Natural killer cell (primary cell): ENCODE measurements around the gene LRP1B. TPM values are rescaled to one million over a fixed set of nuclear protein-coding genes. Genes with fewer than 3 reads are reported as not detected.

Experiments
- ATAC-seq, 3 donors: fragments of 150-1000 bp in 2 of 3; fragments of 200-7000 bp in 1 of 3; cut with Tn5 transposase; 1 replicate in 1 of 3; 2 replicates in 2 of 3; pipeline ENCODE4 v1.10.0; 2021; ENCODE audit warnings: mild to moderate bottlenecking in 2 of 3, moderate library complexity in 2 of 3
- DNase-seq, 2 donors: peaks; one replicate each; pipeline versions ENCODE4 v3.0.0 to v3.0.0-alpha.2; 2013 to 2021; ENCODE audit warnings: mixed read lengths in 1 of 2
- H3K27ac ChIP-seq: one replicate; pipeline ENCODE4 v1.5.1; 2013; ENCODE audit warnings: mild to moderate bottlenecking, low read length
- H3K27me3 ChIP-seq: one replicate; pipeline ENCODE4 v1.6.1; 2013; ENCODE audit warnings: low read length; ENCODE audit not compliant: control insufficient read depth, insufficient read depth
- H3K36me3 ChIP-seq: one replicate; pipeline ENCODE4 v1.6.1; 2013; ENCODE audit warnings: low read length; ENCODE audit not compliant: control insufficient read depth, insufficient read depth
- H3K4me1 ChIP-seq: one replicate; pipeline ENCODE4 v1.6.1; 2013; ENCODE audit warnings: low read length; ENCODE audit not compliant: control insufficient read depth, insufficient read depth
- H3K4me3 ChIP-seq: one replicate; pipeline ENCODE4 v1.5.1; 2013; ENCODE audit warnings: low read length
- H3K9me3 ChIP-seq: one replicate; pipeline ENCODE4 v1.6.1; 2013; ENCODE audit warnings: low read length; ENCODE audit not compliant: control insufficient read depth, insufficient read depth
- H3K27ac Mint-ChIP-seq, 2 donors: one replicate each; pipeline ENCODE4 v1.8.0; 2022; ENCODE audit warnings: mild to moderate bottlenecking in 2 of 2, mixed read lengths in 2 of 2, moderate library complexity in 1 of 2
- H3K27me3 Mint-ChIP-seq, 2 donors: one replicate each; pipeline ENCODE4 v1.8.0; 2022; ENCODE audit warnings: low read depth in 2 of 2, mixed read lengths in 2 of 2
- H3K36me3 Mint-ChIP-seq: one replicate; pipeline ENCODE4 v1.8.0; 2022; ENCODE audit warnings: mixed read lengths
- H3K4me1 Mint-ChIP-seq, 2 donors: one replicate each; pipeline ENCODE4 v1.8.0; 2022; ENCODE audit warnings: mixed read lengths in 2 of 2
- H3K4me3 Mint-ChIP-seq: one replicate; pipeline ENCODE4 v1.8.0; 2022; ENCODE audit warnings: mild to moderate bottlenecking, moderate library complexity, mixed read lengths
- H3K9me3 Mint-ChIP-seq, 2 donors: one replicate each; pipeline ENCODE4 v1.8.0; 2022; ENCODE audit warnings: mixed read lengths in 2 of 2
- CTCF ChIP-seq: fragments of 200-600 bp; IDR thresholded peaks from one replicate; pipeline ENCODE4 v1.8.0; 2022; ENCODE audit warnings: antibody characterized with exemption
- WGBS: methylation state at CpG from one replicate; pipeline ENCODE4 v1.1.7; 2013; ENCODE audit warnings: missing lambda C conversion rate; ENCODE audit not compliant: insufficient coverage; 5-methylcytosine and 5-hydroxymethylcytosine counted together
- intact Hi-C: fragments of 100-400 bp; cut with micrococcal nuclease; formaldehyde crosslinking; loops from one replicate; pipeline ENCODE4 v1.14.2; 2022
- total RNA-seq, 4 donors: library from RNA; stranded (reverse); fragments of 120-200 nt in 1 of 4; gene quantifications; one replicate each; pipeline versions ENCODE4 v1.2.3 to v1.2.4, GENCODE V29; 2013 to 2022

The LRP1B gene
- total RNA-seq, 3 donors from 2014 or later (not counting 1 experiment from before 2014, with no cell fraction given): 0.05 TPM; not detected in 2

DNA sequence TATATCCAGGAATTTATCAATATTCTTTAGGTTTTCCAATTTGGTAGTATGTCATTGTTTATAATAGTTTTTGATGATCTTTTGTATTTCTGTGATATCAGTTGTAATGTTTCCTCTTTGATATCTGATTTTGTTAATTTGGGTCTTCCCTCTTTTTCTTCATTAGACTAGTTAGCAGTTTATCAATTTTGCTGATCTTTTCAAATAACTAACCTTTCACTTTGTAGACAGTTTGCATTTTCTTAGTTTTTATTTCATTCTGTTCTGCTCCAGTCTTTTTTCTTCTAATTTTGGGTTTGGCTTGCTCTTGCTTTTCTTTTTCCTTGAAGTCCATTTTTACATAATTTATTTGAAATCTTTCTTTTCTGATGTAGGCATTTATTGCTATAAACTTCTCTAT, 824.4 kb downstream of the LRP1B start:
- ATAC-seq (no peak), DNase-seq (no peak)
- Mint-ChIP-seq H3K27me3 (no peaks in the 10 kb centered on the region), H3K4me1 (no peaks in the 10 kb centered on the region), H3K27ac (no peak overlapping the region), H3K36me3 (peaks cover 13% of the 10 kb centered on the region), H3K4me3 (no peak overlapping the region), H3K9me3 (peaks cover 13 to 14% of the 10 kb centered on the region in 2 donors)
- Histone ChIP-seq H3K4me3 (no peak overlapping the region), H3K27ac (no peak overlapping the region), H3K36me3 (no peaks in the 10 kb centered on the region), H3K9me3 (no peaks in the 10 kb centered on the region), H3K4me1 (no peaks in the 10 kb centered on the region), H3K27me3 (no peaks in the 10 kb centered on the region)
- no peak for TF ChIP-seq CTCF
- intact Hi-C loops: no loop called here

DNA sequence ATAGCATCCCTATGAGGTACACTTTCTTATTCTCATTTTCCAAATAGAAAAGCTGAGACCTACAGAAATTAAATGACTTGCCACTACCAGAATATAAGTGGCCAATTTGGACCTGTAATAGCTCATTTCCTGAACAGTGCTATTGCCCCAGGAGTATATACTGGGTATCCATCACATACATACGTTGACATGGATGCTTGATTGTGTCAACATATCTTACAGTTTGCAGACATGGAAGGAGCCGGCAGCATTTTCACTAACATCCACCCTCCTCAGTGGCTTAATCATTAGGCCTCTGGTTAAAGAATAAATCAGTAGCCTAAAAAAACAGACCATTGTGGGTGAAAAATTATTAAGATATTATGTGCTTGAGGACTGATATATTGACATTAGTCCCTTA, 829.3 kb downstream of the LRP1B start:
- Mint-ChIP-seq H3K36me3 (peaks cover 12% of the 10 kb centered on the region), H3K4me1 (no peaks in the 10 kb centered on the region), H3K9me3 (peaks cover 2 to 5% of the 10 kb centered on the region in 2 donors), H3K27me3 (no peaks in the 10 kb centered on the region), H3K27ac (no peak overlapping the region), H3K4me3 (no peak overlapping the region)
- H3K27ac ChIP-seq: no peak overlapping the region
- peaks cover 3% of the 10 kb centered on the region for H3K9me3 ChIP-seq
- TF ChIP-seq CTCF: no peak
- H3K27me3 ChIP-seq: no peaks in the 10 kb centered on the region
- ATAC-seq (no peak), DNase-seq (no peak)
- H3K36me3 ChIP-seq: no peaks in the 10 kb centered on the region
- H3K4me1 ChIP-seq: no peaks in the 10 kb centered on the region
- intact Hi-C loops: no loop called here
- no peak overlapping the region for H3K4me3 ChIP-seq
- WGBS: 93% methylated on average over 2 of the region's 2 CpGs

- H3K36me3 Mint-ChIP-seq: no peaks in the 10 kb centered on the region
- Histone ChIP-seq H3K27me3 (no peaks in the 10 kb centered on the region), H3K9me3 (no peaks in the 10 kb centered on the region), H3K36me3 (no peaks in the 10 kb centered on the region), H3K4me1 (no peaks in the 10 kb centered on the region), H3K27ac (no peak overlapping the region), H3K4me3 (no peak overlapping the region)
- intact Hi-C loops: no loop called here
- no peak for ATAC-seq
- DNase-seq: no peak
- H3K9me3 Mint-ChIP-seq: peaks cover 8 to 16% of the 10 kb centered on the region in 2 donors
- H3K4me1 Mint-ChIP-seq: no peaks in the 10 kb centered on the region
- H3K4me3 Mint-ChIP-seq: no peak overlapping the region
- no peak for TF ChIP-seq CTCF
- no peaks in the 10 kb centered on the region for H3K27me3 Mint-ChIP-seq
- no peak overlapping the region for H3K27ac Mint-ChIP-seq
- 83% methylated on average over 3 of the region's 4 CpGs for WGBS
Observed at GRCh38 chr2:141280037-141280436, 850.8 kb downstream of the LRP1B start.

GRCh38 chr2:141271346-141271745, 859.5 kb downstream of the LRP1B start:
- H3K27me3 Mint-ChIP-seq: no peaks in the 10 kb centered on the region
- no CpG with 5 or more reads among the region's 2 CpGs for WGBS

More at GRCh38 chr2:141271346-141271745, 859.5 kb downstream of the LRP1B start:
- Histone ChIP-seq H3K4me3 (no peak overlapping the region), H3K9me3 (no peaks in the 10 kb centered on the region), H3K27ac (no peak overlapping the region), H3K36me3 (no peaks in the 10 kb centered on the region), H3K4me1 (no peaks in the 10 kb centered on the region), H3K27me3 (no peaks in the 10 kb centered on the region)
- Mint-ChIP-seq H3K4me3 (no peak overlapping the region), H3K36me3 (peaks cover 15% of the 10 kb centered on the region), H3K9me3 (peaks cover 17 to 26% of the 10 kb centered on the region in 2 donors), H3K27ac (no peak overlapping the region), H3K4me1 (no peaks in the 10 kb centered on the region)
- intact Hi-C loops: no loop called here
- ATAC-seq: no peak
- no peak for TF ChIP-seq CTCF
- no peak for DNase-seq
